PC-9 (cell line): Measurements from ENCODE around the gene CCDC107.

ENCODE experiments used
- EZH2 ChIP-seq: fragments of 200-600 bp; sonication (generic); IDR thresholded peaks from 2 replicates; pipeline ENCODE4 v1.8.0; 2017; ENCODE audit warnings: antibody characterized with exemption, low read depth
- TF ChIP-seq, protein P1 (sequence below): fragments of 200-600 bp; sonication (generic); conservative IDR thresholded peaks from 2 replicates; pipeline ENCODE4 v1.6.1; 2017; ENCODE audit warnings: mixed run types, antibody characterized with exemption, mild to moderate bottlenecking, moderate library complexity

DNA sequence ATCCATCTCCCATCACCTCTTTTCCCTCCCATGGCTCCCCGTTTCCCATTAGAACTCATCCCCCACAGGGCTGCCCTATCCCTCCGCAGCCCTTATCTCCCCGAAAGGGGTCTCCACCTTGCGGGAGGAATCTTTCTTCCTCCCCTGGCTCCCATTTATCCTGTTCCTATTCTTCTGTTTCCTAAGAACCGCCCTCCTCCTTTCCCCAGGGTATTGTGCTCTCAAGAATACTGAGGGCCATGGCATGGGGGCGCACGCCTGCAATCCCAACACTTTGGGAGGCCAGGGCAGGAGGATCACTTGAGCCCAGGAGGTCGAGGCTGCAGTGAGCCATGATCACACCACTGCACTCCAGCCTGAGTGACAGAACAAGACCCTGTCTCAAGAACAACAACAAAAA is 40.5 kb upstream of the CCDC107 start:
- TF ChIP-seq, protein P1, sequence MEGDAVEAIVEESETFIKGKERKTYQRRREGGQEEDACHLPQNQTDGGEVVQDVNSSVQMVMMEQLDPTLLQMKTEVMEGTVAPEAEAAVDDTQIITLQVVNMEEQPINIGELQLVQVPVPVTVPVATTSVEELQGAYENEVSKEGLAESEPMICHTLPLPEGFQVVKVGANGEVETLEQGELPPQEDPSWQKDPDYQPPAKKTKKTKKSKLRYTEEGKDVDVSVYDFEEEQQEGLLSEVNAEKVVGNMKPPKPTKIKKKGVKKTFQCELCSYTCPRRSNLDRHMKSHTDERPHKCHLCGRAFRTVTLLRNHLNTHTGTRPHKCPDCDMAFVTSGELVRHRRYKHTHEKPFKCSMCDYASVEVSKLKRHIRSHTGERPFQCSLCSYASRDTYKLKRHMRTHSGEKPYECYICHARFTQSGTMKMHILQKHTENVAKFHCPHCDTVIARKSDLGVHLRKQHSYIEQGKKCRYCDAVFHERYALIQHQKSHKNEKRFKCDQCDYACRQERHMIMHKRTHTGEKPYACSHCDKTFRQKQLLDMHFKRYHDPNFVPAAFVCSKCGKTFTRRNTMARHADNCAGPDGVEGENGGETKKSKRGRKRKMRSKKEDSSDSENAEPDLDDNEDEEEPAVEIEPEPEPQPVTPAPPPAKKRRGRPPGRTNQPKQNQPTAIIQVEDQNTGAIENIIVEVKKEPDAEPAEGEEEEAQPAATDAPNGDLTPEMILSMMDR: no peak
- no peak for TF ChIP-seq EZH2
